ENCODE results near the gene CCDC192.
"Not testable (repeated sequence)": the region's sequence is repeated elsewhere in the genome, so short reads cannot be mapped to it uniquely, and the experiment has no call there.

CCDC192 gene

GRCh38 chr5:127769386-127769785 is 66.2 kb downstream of the CCDC192 start:
- DNase-seq = no peak

GRCh38 chr5:127770272-127770671 is 67.1 kb downstream of the CCDC192 start:
- DNase-seq = no peak

- DNase-seq = no peak
Measured at GRCh38 chr5:127772531-127772930, 69.3 kb downstream of the CCDC192 start.

DNA sequence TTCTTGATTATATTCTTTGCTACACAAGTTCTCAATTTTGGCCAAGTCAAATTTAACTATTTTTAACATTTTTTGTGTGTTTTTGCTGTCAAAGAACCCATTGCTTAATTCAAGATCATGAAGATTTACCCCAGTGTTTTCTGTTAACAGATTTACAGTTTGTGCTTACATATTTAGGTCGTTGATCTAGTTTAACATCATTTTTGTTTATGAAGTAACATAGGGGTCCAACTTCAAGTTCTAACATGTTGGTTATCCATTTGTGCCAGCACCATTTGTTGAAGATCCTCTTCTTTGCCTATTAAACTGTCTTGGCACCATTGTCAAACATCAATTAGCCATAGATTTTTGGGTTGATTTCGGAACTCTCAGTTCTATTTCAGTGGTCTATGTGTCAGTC is 71.0 kb downstream of the CCDC192 start:
- DNase-seq = no peak

GRCh38 chr5:127776477-127776876 is 73.3 kb downstream of the CCDC192 start:
- DNase-seq = no peak

DNA sequence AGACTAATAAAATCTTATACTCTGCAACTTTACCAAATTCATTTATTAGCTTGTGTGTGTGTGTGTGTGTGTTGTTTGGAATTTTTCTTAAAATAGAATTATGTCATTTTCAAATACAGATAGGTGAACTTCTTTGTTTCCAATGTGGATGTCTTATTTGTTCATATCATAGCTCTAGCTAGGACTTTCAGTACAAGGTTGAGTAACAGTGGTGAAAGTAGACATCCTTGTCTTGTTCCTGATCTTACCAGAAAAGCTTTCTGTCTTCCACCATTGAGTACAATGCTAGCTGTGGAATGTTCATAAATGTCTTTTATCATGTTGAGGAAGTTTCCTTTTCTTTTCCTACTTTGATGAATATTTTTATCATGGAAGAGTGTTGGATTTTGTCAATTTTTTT is 74.8 kb downstream of the CCDC192 start:
- DNase-seq = no peak

DNA sequence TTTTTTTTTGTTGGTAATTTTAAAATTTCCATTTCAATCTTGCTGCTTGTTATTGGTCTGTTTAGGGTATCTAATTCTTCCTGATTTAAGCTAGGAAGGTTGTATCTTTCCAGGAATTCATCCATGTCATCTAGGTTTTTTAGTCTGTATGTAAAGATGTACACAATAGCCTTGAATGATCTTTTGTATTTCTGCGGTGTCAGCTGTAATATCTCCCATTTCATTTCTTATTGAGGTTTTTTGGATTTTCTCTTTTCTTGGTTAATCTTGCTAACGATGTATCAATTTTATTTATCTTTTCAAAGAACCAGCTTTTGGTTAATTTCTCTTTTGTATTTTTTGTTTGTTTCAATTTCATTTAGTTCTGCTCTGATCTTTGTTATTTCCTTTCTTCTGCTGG is 79.3 kb downstream of the CCDC192 start:
- not testable (repeated sequence) for DNase-seq

DNA sequence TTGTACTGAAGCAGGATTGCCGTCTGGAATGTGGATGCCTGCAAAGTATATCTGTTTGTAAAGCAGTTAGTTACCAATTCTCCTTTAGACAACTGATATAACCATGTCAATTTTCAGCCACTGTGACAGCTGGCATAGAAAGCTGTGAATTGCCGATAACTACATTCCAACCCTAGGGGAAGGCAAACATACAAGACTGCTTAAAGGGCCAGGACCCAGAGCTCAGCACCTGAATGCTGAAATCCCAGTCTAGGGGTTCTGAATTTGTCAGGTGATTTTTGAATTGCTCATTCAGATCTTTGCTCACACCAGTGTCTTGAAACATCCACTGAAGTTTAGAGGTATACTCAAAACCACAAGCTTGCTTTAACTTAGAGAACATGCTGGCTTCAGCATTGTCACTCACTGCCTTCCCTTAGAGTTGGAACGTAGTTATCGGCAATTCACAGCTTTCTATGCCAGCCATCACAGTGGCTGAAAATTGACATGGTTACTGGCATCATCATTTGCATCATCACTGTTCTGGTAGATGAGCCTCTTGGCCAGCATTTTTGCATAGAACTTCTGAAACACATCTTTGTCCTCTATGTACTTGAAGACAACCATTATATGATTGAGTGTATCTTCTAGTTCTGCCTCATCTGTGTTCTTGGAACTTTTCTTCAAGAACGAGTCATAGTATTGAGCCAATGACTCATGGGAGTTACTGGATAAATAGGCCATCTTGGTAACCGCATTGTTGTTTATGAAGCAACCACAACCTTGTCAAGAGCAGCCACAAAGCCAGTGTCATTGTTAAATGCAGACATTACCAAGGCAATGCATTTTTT is 82.1 kb downstream of the CCDC192 start:
- DNase-seq = no peak

DNA sequence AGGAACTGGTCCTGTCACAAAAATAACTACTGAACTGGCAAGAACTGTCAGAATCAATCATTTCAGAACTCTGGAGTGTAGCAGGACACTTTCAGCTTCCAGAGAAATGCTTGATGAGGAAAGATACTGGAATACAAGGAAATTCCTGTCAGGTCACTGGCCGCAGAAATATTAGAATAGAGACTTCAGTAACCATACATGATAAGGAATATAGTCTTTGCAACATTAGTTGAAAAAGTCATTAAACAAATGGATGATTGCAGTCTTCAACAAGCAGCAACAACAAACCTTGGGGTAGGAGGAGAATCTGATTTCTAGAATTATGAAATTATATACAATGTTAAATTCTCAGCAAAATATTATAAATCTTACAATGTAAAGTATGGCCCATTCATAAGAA is 88.2 kb downstream of the CCDC192 start:
- DNase-seq = no peak

- not testable (repeated sequence) for DNase-seq
Measured at GRCh38 chr5:127791908-127792307, 88.7 kb downstream of the CCDC192 start.

- DNase-seq = no peak
Measured at GRCh38 chr5:127793052-127793451, 89.9 kb downstream of the CCDC192 start.

DNA sequence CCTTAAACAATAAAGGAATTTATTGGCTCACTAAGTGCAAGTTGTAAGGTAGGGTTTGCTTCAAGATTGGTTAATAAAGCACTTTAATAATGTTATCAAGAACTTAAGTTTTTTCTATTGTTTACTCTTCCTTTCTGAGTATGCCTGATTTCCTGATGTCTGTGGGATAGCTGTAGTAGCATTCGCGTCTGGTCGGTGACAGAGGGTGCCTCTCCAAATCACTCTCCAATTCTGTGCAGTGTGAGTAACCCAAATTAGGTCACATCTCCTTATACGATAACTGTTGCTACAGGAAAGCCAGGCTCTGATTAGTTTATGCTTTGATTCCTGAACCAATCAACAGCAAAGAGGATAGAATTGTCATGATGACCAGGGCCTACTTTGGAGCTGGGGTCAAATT is 90.7 kb downstream of the CCDC192 start:
- DNase-seq = no peak

DNA sequence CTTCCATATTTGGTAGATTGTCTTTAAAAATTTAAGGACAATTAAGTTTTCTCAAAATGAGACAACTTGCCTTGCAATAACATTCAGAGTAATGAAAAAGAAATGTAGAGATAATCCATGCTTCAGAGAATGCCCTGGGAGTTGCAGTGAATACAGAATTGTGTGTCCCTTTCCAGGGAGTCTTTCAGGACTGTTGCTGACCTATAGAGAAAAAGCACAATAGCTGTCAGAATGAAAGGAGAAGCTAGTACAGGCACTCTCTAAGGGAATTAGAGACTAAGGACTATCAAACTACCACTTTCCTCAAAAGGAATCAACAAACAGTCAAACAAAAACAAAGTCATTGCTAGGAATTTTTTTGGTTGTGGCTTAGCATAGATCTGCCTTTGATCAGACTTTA is 93.0 kb downstream of the CCDC192 start:
- DNase-seq = no peak

GRCh38 chr5:127799293-127799905 is 96.2 kb downstream of the CCDC192 start:
- no peak for DNase-seq

DNA sequence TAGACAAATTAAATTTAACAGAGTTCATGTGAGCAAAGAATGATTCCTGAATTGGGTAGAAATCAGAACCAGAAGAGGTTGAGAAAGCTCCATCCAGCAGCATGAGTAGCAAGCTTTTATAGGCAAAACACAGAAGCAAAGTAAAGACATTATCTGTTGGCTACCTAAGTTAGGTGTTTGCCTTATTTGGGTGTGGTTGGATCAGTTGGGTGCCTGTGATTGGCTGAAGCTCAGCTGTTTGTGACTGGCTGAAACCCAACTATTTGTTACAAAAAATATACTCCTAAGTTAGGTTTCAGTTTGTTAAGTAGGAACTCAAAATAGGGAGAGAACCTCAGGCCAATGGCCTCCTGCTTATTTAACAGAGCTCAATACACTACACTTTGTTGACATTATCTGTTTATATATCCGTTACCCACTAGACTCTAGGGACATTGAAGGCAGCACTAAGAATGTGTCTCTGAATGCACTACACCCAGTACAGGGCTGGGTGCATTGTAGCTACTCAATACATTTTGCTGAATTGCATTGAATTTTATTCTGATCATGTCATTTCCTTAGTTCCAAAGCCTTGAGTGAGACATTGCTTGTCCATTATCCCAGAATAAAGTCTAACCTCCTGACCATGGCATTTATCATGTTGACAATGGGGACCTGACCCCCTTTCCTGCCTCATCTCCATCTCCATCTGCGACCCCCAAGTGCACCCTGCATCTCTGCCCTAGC is 98.7 kb downstream of the CCDC192 start:
- no peak for DNase-seq

- DNase-seq = no peak
Measured at GRCh38 chr5:127802477-127802865, 99.3 kb downstream of the CCDC192 start.

GRCh38 chr5:127804886-127805426 is 101.8 kb downstream of the CCDC192 start:
- no peak for DNase-seq

- DNase-seq = no peak
Measured at GRCh38 chr5:127805448-127805847, 102.3 kb downstream of the CCDC192 start.

GRCh38 chr5:127806776-127807175 is 103.6 kb downstream of the CCDC192 start:
- DNase-seq = no peak

GRCh38 chr5:127809533-127809932 is 106.3 kb downstream of the CCDC192 start:
- DNase-seq = no peak

- DNase-seq = no peak
Measured at GRCh38 chr5:127810017-127810416, 106.8 kb downstream of the CCDC192 start.

DNA sequence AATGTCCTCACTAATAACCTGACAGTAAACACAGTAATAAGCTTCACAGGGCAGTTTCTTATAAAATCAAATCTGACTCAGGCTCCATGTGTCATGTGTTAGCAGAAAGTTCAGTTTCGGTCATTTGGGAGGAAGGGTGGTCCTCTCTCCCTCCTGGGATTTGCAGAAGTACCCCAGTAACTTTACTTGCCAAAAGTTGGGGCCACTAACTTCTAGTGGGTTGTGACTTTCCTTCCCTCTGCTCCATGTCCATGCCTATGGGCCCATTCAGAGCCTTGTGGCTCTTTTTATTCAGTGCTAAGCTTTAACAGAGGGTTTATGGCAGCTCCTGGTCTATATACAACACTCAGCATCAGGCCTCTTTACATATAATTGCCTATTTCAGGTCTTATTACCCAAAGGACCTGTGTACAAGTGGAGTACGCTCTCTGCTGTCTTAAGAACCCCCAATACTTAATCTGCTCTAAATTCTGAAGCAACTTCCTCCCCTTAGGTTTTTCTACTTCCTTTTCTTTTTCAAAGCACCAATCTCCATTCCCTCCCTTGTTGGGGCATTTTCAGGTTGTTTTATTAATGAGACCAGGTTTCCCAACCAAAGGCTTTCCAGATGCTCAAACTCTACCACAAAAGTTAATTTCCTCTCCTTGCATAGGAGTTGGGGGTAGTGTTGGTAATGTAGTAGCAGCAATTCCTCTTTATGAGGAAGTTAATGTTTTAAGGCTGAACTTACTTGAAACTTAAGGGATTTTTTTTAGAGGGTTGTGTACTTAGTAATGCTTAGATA is 107.7 kb downstream of the CCDC192 start:
- no peak for DNase-seq

GRCh38 chr5:127812570-127812969 is 109.4 kb downstream of the CCDC192 start:
- no peak for DNase-seq

All from NCI-H526 treated with DMSO at 0.1 percent for 48 hours (cell line).